GM12874 (cell line): Measurements from ENCODE around the gene JAZF1.

Experiments
- TF ChIP-seq, protein P1 (sequence below): IDR thresholded peaks from 2 replicates; pipeline ENCODE4 v1.5.1; 2011; ENCODE audit warnings: low read depth, mild to moderate bottlenecking, control low read depth, low read length, moderate library complexity; ENCODE audit not compliant: insufficient read depth

JAZF1 gene

DNA sequence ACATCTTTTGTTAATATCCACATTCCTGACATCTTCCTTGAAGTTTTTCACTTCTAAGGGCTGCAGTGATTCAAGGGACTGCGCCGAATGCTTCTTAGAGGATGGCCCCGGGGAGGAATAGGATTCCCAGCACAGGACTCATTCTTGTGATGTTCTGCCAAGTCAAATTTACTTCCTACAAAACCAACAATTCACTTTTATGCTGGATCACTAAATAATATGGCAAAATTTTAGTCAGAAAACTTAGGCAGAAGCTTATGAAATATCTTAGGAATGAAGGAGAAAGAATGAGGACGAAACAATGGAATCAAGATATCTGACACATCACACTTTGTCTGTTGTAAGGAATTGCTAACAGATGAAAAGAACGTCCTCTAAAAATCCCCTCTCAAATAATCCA lies 151.5 kb downstream of the JAZF1 start:
- TF ChIP-seq, protein P1, sequence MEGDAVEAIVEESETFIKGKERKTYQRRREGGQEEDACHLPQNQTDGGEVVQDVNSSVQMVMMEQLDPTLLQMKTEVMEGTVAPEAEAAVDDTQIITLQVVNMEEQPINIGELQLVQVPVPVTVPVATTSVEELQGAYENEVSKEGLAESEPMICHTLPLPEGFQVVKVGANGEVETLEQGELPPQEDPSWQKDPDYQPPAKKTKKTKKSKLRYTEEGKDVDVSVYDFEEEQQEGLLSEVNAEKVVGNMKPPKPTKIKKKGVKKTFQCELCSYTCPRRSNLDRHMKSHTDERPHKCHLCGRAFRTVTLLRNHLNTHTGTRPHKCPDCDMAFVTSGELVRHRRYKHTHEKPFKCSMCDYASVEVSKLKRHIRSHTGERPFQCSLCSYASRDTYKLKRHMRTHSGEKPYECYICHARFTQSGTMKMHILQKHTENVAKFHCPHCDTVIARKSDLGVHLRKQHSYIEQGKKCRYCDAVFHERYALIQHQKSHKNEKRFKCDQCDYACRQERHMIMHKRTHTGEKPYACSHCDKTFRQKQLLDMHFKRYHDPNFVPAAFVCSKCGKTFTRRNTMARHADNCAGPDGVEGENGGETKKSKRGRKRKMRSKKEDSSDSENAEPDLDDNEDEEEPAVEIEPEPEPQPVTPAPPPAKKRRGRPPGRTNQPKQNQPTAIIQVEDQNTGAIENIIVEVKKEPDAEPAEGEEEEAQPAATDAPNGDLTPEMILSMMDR = no peak

DNA sequence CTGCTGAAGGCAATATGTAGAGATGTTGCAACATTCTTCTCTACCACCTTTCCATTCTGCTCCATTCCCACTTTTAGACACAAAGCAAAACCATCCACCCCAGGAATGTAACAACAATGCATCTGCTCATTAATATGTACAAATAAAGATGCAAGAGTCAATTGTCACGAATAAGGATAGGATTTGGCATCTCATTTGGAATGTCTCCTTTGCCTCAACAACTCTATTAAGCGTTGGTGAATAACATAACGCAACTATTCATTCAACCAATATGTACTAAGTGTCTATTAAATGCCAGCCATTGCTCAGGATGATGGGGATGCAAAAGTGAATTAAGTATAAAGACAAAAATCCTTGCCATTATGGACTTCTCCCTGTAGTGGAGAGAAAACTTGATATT lies 152.1 kb downstream of the JAZF1 start:
- TF ChIP-seq, protein P1 = no peak

DNA sequence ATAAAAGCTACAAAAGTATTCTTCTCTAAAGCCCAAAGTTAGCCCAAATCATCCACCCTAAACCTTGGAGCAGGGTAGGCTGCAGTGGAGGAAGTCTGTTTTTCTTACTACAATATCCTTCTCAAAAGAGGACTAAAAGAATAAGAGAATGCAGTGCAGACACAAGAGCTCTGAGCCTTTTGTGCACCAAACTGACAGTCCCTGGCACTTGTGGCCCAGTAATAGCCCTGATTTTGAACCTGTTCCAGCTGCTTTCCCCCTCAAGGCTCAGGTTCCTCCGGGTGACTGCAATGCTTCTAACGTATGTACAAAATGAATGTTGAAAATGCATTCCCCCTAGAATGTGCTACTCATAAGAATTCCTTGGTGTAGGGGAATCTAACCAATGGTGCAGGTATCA lies 154.4 kb downstream of the JAZF1 start:
- TF ChIP-seq, protein P1 = no peak

DNA sequence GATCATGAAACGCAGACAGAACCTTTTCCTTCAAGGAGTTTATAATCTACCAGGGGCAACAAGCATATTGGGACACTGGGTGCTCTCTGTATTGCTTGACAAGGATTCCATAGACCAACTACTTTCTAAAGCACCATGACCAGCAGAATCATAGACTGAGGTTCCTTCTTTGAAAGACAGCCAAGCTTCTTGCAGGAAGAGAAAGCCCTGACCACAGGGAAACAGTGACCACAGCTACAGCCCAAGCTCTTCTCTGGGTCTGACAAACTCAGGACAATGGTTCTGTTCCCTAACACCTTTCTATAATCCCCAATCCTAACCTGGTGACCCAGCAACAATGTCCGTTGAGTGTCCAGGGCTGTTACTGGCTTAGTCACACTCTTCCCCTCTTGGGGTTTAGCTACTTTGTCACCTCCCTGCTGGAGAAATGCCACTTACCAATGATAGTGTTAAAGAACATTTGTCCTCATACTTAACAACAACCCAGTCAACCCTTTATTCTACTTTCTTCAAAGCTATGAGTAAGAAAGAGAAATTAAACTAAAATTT lies 155.7 kb downstream of the JAZF1 start:
- TF ChIP-seq, protein P1 = no peak

DNA sequence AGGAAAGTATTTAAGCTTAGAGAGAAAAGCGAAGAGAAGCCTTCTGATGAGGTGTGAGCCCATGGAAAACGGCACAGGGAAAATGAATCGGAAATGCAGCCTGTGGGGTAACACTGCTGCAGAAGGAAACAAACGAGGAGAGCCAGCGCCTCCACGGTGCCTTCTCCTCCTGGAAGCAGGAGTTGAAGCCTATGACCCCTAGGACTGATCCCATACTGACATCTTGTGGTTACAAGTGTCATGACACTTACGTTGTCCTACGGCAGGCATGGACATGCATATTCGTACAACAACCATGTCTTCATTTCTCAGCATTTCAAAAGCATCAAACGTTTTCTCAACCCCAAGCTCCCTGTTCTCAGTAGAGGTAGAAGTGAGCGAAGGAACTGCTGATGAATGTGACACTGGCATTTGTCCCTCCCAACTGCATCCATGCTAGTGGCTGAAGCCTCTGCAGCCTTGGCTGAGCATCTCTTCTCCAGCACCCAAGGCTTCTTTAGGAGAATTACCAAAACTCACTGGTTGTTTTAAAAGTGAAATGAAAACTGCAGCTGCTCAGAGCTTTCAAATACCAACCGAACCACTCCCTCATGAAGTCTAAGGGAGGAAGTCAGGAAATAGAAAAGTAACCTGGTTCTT lies 160.2 kb downstream of the JAZF1 start:
- TF ChIP-seq, protein P1 = peak; percentile 78

DNA sequence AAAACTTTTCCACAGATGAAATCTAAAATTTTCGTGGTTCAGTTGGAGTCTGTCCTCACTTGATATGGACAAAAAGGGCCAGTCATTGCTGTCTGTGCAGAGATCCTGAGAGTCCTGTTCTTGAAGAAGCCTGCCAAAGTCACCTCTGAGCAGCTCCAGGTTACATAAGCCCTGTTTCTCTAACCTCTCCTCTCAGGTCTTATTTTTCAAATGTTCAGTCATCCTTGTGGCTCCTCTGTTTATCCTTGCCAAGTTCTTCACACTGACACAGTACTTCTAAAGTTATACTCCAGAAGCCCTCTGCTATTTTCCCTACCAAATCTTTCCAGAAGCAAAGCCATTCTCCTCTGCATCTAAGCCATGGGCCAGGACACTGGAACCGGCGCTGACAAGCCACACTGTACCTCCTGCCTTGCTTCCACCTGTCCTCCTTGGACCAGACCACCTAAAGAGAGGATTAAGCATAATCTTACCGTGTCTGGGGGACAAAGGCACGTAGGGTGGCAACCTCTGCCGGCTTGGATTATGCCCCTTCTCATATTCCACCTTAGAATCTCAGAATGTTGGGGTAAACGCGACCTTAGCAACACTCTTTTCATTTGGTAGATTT lies 161.6 kb downstream of the JAZF1 start:
- TF ChIP-seq, protein P1 = no peak

DNA sequence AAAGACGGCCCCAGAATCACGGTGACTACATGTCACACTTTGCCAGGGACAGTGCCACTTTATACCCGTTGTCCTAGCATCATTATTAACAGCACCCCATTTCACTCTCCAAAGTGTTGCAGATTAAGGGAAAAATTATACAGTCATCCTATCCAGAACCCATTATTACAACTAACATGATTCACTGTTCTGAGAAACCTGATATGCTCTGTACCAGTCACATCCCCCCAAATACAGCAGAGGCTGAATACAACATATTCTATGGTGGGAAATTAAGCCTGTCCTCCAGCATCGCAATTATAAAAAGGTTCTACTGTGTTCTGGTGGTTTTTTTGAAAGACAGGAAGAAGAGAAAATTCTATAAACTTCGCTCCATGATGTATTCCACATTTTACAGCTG lies 162.1 kb downstream of the JAZF1 start:
- TF ChIP-seq, protein P1 = no peak
